GM21390 (cell line): ENCODE results near the gene BEND7.
A peak's percentile ranks its signal among the peaks of the same experiment; 100 is the strongest.
"Not testable (repeated sequence)": the region's sequence is repeated elsewhere in the genome, so short reads cannot be mapped to it uniquely, and the experiment has no call there.

Source experiments
- ATAC-seq: cut with Tn5 transposase; IDR thresholded peaks from one replicate; pipeline ENCODE4 v1.9.1; 2021; ENCODE audit not compliant: unreplicated experiment

BEND7 gene, protein sequence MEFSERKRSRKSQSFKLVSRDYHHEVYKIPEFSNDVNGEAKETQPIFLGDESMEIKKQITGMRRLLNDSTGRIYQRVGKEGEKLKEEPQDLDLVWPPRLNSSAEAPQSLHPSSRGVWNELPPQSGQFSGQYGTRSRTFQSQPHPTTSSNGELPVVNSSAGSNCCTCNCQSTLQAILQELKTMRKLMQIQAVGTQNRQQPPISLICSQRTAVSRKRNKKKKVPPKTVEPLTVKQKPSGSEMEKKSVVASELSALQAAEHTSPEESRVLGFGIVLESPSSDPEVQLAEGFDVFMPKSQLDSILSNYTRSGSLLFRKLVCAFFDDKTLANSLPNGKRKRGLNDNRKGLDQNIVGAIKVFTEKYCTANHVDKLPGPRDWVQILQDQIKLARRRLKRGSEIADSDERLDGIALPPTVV

GRCh38 chr10:13528875-13529713 is at the start of gene BEND7:
Gene BEND7 (minus strand): TSS chr10:13529014. CDS start chr10:13528533, 481 bp downstream.
- no peak for ATAC-seq

GRCh38 chr10:13573960-13574359 is 45.1 kb upstream of the BEND7 start:
- ATAC-seq = no peak

DNA sequence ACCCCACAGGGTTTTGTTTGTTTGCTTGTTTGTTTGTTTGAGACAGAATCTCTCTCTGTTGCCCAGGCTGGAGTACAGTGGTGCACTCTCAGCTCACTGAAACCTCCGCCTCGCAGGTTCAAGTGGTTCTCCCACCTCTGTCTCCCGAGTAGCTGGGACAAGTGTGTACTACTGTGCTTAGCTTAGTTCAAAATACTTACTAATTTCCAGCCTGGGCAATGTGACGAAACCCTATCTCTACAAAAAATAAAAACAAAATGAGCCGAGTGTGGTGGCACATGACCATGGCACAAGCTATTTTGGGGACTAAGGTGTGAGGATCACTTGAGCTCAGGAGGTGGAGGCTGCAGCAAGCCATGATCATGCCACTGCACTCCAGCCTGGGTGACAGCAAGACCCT is 42.7 kb upstream of the BEND7 start:
- no peak for ATAC-seq

DNA sequence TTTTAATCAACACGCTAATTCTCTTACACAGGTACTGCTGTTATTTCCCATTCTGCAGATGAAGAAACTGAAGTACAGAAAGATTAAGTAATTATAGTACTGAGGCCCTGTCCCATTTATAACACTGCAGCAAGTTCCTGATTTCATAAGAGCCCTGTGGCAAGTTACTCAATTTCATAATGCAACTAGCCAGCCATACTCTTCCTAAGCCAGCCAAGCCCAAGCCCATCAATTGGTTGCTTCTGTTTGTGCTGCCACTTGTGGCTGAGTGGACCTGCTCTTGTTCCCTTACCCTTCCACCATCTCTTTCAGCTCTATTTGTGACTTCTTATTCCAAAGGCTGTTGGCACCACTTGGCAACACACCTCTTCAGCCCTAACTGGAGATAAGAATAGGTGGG is 38.2 kb upstream of the BEND7 start:
- no peak for ATAC-seq

DNA sequence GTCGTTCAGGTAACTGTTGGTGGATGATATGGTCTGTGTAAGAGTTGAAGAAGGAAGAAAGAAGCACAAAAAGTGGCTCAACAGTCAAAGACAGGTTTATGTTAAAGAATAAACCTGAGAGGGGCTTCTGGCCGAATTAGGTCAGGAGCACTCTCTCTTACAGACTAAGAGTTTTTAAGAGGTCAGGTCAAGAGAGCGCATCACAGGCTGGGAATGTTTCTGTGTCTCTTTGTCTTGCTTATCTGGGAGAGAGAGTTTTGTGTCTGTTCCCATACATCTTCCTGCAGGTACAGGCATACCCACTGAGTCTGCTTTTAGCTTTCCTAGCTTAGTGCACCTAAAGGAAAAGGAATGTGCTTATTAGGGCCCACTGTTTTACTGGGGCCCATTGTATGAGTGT is 35.8 kb upstream of the BEND7 start:
- no peak for ATAC-seq

GRCh38 chr10:13563481-13564445 is 34.9 kb upstream of the BEND7 start:
- ATAC-seq = no peak

DNA sequence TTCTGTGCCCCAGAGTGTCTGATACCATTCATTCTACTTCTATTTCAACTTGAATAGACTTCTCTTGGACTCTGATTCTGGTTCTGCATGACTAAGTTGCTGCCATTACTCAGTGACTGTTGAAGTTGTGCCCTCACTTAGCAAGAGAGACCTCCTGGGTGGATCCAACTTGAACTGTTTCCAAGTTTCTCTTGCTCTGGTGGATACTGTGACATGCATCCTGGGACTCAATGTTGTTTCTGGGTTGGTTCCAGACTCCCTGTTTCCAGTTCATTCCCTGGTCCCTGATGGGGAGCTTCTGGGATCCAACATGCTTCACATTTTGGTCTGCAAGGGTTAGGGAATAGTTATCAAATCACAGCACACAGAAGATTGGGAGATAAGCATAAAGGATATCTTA is 31.8 kb upstream of the BEND7 start:
- no peak for ATAC-seq

DNA sequence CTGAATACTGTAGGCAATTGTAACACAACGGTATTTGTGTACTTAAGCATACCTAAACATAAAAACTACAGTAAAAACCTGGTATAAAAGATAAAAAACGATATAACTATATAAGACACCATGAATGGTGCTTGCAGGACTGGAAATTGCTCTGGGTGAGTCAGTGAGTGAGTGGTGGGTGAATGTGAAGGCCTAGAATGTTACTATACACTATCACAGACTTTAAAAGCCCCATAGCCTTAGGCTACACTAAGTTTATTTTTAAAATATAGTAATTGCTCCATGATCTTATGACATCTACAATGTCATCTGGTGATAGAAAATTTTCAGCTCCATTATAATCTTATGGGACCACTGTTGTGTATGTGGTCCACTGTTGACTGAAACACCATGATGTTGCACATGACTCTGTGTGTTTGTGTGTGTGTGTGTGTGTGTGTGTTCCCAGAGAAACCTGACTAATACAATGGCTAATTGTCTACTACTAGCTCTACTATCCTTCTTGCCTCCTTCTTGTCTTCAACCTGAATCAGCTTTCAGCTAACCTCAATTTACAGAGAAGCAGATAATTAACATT is 30.4 kb upstream of the BEND7 start:
- no peak for ATAC-seq

DNA sequence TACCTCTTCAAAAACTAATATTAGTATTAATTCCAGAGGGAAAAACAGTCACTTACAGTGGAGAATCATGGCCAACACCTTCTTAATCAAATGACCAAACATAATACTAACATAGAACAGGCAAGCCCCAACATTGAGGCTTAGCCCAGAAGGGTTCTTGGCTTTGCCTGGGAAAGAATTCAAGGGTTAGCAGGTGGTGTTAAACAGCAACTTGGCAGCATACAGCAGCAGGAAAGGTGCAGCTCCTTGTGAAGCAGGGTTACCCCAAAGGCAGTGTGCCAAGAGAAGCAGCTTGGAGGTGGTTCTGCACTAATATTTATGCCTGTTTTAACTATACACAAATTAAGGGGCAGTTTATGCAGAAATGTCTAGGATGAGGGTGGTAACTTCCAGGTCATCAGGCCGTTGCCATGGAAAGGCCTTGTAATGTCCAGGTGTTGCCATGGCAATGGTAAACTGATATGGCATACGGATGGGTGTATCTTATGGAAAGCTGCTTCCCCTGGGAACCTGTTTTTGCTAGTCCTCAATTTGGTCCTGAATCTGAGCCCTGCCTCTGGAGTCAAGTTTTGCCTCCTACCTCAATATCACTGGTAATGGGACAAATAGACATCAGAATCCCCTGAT is 27.2 kb upstream of the BEND7 start:
- ATAC-seq = no peak

GRCh38 chr10:13550802-13551201 is 22.0 kb upstream of the BEND7 start:
- no peak for ATAC-seq

GRCh38 chr10:13542533-13542932 is 13.7 kb upstream of the BEND7 start:
- no peak for ATAC-seq

GRCh38 chr10:13537985-13538384 is 9.2 kb upstream of the BEND7 start:
- ATAC-seq = not testable (repeated sequence)

- peak; percentile 45 for ATAC-seq
Measured at GRCh38 chr10:13536674-13537366, 8.0 kb upstream of the BEND7 start.

GRCh38 chr10:13535346-13535745 is 6.5 kb upstream of the BEND7 start:
- no peak for ATAC-seq

DNA sequence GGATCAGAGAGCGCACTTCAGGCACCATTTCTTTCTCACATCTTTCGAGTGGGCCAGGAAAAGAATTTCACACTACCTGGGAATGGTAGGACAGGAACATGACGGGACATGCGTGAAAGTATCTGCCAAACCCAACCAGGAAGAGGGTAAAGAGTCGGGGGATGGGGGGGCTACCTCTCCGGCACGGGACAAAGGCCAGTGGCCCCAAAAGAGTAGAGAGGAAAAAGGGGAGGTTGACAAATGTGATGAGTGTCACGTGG is 830 bp upstream of the BEND7 start:
- ATAC-seq = no peak

GRCh38 chr10:13528123-13528874 is 515 bp downstream of the BEND7 start:
- ATAC-seq = no peak

GRCh38 chr10:13527864-13528122 is 1.0 kb downstream of the BEND7 start:
- ATAC-seq = no peak

DNA sequence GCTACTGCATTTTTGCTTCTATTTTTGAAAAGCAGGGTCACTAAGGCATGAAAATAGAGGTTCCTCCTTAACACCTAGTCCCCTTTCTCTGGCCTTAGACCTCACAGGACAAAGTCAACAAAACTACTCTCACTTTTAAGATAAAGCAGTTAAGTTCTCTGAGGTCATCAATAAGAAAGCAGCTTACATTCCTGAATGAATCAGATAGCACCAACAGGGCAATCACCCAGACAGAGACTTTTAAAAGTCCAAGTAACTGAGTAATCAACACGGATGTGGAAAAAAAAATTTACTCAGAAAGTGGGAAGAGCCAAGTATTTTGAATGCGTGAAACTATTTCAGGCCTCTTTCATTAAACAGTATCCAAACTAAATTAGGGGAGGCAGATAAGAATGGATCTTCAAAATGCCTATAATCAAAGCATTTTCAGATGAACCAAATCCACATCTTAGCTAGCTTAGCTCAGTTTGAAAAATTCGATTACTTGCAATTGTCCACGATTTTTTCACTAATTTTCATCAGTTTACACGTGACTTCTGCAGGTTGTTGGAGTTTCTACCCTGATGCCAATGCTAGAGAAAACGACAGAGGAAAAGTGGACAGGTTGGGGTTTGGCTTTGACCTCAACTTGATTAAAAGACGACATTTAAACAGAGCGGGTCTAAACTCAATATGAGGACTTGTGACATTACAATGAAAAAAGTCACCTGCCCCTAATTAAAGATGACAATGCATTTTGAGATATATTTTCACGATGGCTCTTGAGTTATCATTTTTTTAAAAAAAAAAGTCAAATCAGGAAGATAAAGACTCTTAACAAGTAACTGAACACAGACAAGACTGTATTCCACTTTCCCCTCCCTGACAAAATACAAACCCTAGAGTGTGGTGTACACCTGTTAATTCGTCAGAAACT is 1.6 kb downstream of the BEND7 start:
- no peak for ATAC-seq
